Superior temporal gyrus (tissue), 1 donor: Measurements from ENCODE around the gene EXOSC2.
"Not testable (repeated sequence)": the region's sequence is repeated elsewhere in the genome, so short reads cannot be mapped to it uniquely, and the experiment has no call there.

Experiments
- DNase-seq: peaks from one replicate; pipeline ENCODE4 v3.0.0-alpha.2; 2016; ENCODE audit errors: extremely low spot score

Gene EXOSC2

GRCh38 chr9:130667120-130667435 is 26.5 kb upstream of the EXOSC2 start:
- no peak for DNase-seq

- no peak for DNase-seq
These were observed 25.4 kb upstream of the EXOSC2 start for GRCh38 chr9:130668196-130668595.

- DNase-seq = no peak
These were observed 24.9 kb upstream of the EXOSC2 start for GRCh38 chr9:130668659-130669058.

GRCh38 chr9:130669965-130670364 is 23.6 kb upstream of the EXOSC2 start:
- DNase-seq = no peak

GRCh38 chr9:130670644-130671043 is 22.9 kb upstream of the EXOSC2 start:
- no peak for DNase-seq

GRCh38 chr9:130672466-130672865 is 21.1 kb upstream of the EXOSC2 start:
- no peak for DNase-seq

GRCh38 chr9:130672933-130673615 is 20.5 kb upstream of the EXOSC2 start:
- DNase-seq = no peak

GRCh38 chr9:130675396-130675795 is 18.2 kb upstream of the EXOSC2 start:
- DNase-seq = no peak

GRCh38 chr9:130677252-130677651 is 16.3 kb upstream of the EXOSC2 start:
- DNase-seq = no peak

- peak; percentile 49 for DNase-seq
These were observed 12.5 kb upstream of the EXOSC2 start for GRCh38 chr9:130680836-130681768.

- peak; percentile 13 for DNase-seq
These were observed 11.7 kb upstream of the EXOSC2 start for GRCh38 chr9:130681769-130682420.

- DNase-seq = peak; percentile 90
These were observed 11.0 kb upstream of the EXOSC2 start for GRCh38 chr9:130682421-130683121.

GRCh38 chr9:130685104-130685503 is 8.5 kb upstream of the EXOSC2 start:
- DNase-seq = no peak

GRCh38 chr9:130685945-130686344 is 7.6 kb upstream of the EXOSC2 start:
- not testable (repeated sequence) for DNase-seq

GRCh38 chr9:130687615-130688014 is 6.0 kb upstream of the EXOSC2 start:
- no peak for DNase-seq

- DNase-seq = no peak
These were observed 5.5 kb upstream of the EXOSC2 start for GRCh38 chr9:130688072-130688471.

GRCh38 chr9:130689572-130689936 is 4.0 kb upstream of the EXOSC2 start:
- no peak for DNase-seq

GRCh38 chr9:130689937-130690700 is 3.5 kb upstream of the EXOSC2 start:
- peak; percentile 80 for DNase-seq

GRCh38 chr9:130692321-130692720 is 1.3 kb upstream of the EXOSC2 start:
- no peak for DNase-seq

GRCh38 chr9:130693101-130693425 is 517 bp upstream of the EXOSC2 start:
- DNase-seq = no peak

GRCh38 chr9:130694205-130694604 is 625 bp downstream of the EXOSC2 start:
- DNase-seq = no peak
